Measurements from ENCODE around the gene HOXD11.

The HOXD11 gene

GRCh38 chr2:176081837-176082524, 25.1 kb upstream of the HOXD11 start:
- no peak for DNase-seq

GRCh38 chr2:176082525-176082823, 24.6 kb upstream of the HOXD11 start:
- no peak for DNase-seq

- DNase-seq, result no peak
Measured at GRCh38 chr2:176082824-176083751, 24.0 kb upstream of the HOXD11 start.

- DNase-seq, result no peak
Measured at GRCh38 chr2:176083796-176084261, 23.3 kb upstream of the HOXD11 start, which contains the start of gene EVX2. Gene EVX2, minus strand, starts transcription at chr2:176083962. Its CDS starts 186 bp downstream, at chr2:176083776.

- DNase-seq, result no peak
Measured at GRCh38 chr2:176084611-176085119, 22.4 kb upstream of the HOXD11 start.

GRCh38 chr2:176085120-176085788, 21.8 kb upstream of the HOXD11 start:
- DNase-seq, result no peak

GRCh38 chr2:176085861-176086771, 21.0 kb upstream of the HOXD11 start:
- DNase-seq, result no peak

GRCh38 chr2:176087330-176088047, 19.6 kb upstream of the HOXD11 start:
- no peak for DNase-seq

GRCh38 chr2:176088048-176088936, 18.8 kb upstream of the HOXD11 start:
- no peak for DNase-seq

- DNase-seq, result no peak
Measured at GRCh38 chr2:176088937-176089842, 17.9 kb upstream of the HOXD11 start.

GRCh38 chr2:176089843-176090395, 17.2 kb upstream of the HOXD11 start:
- no peak for DNase-seq

GRCh38 chr2:176090862-176091261, 16.2 kb upstream of the HOXD11 start:
- DNase-seq, result no peak

GRCh38 chr2:176091329-176092258, 15.5 kb upstream of the HOXD11 start:
- no peak for DNase-seq

- no peak for DNase-seq
Measured at GRCh38 chr2:176092270-176093144, 14.6 kb upstream of the HOXD11 start, which contains the start of gene HOXD13. Gene HOXD13, plus strand, starts transcription at chr2:176092721. Its CDS starts 170 bp downstream, at chr2:176092891.

- no peak for DNase-seq
Measured at GRCh38 chr2:176093145-176093897, 13.8 kb upstream of the HOXD11 start.

- DNase-seq, result no peak
Measured at GRCh38 chr2:176093898-176094249, 13.2 kb upstream of the HOXD11 start.
